ENCODE data around the gene CD6.

CD6 gene

DNA sequence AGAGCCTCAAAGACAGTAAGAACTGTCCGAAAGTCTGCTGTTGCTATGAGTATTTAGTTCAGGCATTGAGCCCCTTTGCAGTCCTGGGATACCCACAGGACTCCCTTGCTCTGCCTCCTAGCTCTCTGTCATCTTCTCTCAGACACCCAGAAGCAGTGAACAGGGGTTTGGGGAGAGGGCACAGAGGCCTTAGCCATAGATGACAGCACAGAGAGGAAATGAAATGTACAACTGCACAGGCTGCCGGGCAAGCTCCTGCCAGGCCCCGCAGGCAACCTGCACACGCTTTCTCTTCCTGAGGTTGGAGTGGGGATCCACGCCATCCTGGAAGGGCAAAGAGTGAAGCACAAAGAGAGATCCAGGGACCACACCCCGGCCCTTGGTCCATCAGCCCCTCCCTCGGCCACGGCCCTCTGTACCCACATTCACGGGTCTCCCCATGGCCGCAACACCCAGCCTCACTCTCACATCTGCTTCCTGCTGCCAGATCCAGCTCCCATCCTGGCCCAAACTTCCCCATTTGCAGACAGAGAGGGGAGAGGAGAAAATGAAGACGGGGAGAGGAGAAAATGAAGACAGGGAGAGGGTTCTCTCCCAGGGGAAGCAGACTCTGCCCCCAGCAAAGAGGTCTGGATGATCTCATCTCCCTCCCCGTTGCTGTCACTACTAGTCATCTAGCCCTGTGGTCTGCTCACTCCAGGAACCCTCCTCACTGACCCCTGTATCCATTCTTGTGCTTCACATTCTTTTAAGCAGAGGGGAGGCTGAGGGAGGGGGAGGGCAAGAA, 40.7 kb downstream of the CD6 start:
- DNase-seq, result no peak

DNA sequence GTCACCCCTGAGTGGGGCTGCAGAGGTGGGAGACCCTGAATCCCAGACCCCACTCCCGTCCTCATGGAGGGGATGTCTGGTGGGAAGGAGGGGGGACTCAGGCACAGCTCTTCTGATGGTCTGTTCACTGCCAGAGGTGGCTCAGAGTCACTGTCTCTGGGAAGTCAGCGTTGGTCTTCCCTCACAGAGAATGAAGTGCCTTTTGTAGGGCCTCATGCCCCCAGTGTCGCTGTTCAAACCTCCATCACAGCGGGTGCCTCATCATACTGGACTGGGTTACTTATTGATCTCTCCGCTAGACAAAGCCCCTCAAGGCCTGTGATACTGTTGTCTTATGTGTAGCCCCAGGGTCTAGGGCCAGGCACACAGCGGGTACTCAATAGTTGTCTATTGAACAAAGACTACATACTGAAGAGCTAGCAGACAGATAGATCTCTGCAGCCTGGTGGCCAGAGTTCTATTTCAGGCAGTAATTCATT, 41.3 kb downstream of the CD6 start:
- DNase-seq, result no peak

DNA sequence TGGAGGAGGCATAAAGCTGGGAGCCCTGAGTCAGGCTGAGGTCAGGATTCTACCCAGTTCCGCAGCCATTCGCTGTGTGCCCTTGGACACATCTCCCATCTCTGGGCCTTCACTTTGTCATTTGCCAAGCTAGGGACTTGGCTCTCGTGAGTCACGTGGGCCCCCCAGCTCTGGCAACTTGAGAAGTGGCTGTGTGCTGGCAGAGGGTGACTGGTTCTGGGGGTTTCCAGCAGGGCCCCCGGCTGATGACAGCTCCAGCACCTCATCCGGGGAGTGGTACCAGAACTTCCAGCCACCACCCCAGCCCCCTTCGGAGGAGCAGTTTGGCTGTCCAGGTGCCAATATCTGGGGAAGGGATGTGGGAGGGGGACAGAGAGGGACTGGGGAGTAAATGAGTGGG, 46.6 kb downstream of the CD6 start:
- DNase-seq, result no peak

DNA sequence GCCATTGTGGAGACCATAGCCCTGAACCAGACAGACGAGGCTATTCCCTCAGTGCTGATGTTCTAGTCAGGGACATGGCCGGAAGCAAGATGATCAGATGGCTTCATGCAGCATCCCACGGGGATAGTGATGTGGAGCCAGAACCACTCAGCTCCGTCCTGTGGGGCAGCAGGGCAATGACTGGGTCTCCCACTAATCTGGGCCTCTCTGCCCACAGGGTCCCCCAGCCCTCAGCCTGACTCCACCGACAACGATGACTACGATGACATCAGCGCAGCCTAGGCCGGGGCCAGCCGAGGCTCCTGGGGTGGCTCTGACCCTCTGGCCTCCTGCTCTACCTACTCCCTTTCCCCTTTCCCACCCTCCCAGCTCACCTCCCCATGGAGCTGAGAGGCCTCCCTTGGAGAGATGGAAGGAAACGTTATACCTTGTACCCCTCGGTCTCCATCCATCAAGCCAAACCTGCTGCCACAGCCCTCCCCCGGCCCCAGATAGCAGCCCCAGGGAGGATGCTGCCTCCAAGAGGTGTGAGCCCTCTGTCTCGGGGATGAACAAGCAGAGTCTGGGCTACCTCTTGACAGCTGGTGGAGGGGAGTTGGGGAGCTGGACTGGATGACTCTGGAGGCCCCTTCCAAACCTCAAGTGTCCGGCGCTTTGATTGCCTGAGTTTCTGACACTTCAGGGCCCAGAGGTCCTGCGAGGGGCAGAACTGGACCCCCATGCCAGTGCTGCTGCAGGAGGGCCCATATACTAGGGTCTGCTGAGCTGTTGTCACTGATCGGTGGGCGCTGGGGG, 47.8 kb downstream of the CD6 start:
- DNase-seq, result no peak

DNA sequence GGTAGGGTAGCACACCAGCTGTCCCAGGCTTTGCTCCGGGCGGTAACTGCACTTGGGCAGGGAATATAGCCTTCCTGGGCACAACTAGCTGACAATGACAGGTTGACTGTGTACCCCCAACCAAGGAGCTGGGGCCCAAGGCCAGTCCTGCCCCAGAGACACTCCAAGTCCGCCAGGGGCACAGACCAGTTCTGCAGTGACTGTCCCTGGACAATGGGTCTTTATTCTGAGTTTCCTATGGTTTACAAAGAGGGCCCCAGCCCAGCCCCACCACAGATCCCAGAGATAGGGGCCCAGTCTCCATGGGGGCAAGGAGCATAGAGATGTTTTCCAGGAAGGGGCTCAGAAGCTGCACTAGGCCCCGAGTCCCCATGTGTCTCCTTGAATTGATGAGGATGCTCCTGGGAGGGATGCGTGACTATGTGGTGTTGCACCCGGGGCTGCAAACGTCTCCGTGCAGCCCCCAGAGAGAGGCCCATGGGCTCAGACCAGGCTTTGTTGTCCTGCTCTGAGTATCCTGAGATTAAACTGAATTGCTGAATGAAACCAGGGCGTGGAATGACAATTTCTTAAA, 48.4 kb downstream of the CD6 start:
- DNase-seq, result no peak

DNA sequence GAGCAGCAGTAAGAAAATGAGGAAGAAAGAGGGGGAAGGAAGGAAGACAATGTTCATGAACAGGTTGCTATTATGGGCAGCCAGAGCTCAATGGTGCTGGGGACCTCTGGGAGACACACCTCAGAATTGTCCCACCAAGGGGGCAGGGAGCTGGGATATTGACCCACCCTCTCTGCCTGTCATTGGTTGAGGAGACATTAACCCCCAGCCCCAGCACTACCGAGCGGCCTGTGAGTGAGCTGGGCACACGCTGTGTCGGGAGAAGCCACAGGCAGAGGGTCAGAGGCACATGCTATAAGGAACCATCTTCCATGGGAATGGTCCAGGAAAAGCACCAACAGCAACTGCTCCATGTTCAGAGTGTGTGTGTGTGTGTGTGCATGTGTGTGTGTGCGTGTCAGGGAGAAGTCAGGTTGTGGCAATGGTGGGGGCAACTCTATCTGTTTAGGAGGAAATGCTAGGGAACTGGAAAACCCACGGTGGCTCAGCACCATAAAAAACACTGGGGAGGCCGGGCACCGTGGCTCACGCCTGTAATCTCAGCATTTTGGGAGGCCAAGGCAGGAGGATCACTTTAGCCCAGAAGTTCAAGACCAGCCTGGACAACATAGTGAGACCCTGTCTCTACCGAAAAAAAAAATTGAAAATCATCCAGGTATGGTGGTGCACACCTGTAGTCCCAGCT, 49.2 kb downstream of the CD6 start:
- no peak for DNase-seq

DNA sequence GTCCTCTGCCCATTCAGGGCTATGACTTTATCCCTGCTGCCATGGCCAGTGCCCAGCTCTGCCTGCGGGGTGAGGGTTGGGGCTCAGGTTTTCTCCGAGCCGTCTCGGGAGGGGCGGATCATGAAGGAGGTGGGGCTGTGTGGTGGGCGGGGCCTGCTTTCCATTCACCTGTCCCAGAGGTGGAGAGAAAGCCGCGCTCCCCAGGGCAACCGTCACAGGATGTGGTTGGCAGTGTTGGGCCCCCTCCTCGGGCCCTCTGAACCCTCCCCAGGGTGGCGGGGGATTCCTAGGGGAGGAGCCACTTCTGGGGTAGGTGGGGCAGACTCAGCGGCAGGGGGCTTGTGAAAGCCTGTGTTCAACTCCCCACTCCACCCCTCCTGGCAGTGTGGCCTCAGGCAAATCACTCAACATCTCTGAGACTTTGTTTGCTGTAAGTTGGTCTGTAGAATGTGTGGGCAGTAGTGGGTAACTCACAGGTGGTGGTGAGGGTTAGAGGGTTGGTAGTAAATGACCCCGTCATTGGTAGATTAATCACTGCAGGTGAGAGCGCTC, 50.3 kb downstream of the CD6 start:
- DNase-seq, result no peak

DNA sequence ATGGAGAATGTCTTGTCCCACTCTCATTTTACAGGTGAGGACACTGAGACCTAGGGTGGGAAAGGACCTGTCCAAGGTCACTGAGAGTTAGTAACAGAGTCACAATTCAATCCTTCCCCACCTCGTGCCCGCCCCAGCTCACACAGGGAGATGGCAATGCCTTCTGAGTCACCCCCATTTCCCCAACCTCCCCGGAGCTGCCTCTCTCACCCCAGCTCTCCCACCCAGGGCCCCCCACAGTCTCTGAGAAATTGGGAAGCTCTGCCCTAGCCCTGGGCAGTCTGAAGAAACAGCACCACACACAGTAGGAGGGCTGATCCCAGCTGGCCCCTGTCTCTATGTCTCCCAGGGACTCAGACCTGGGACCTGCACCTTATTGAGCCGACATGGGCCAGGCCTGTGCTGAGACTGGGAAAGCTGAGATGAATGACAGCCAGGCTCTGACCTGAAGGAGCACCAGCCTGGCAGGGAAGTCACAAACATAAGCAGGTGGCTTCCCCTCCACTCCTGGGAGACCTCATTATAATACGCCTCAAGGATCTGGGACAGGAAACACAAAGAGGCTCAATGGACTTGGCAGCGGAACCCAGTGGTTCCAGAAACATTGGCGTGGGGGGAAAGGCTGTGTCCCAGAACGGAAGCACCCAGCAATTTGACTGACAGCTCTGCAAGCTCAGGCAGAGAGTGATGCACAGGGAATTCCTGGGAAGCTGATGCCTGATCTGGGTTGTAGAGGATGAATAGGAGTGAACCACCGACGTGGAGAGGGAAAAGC, 51.0 kb downstream of the CD6 start:
- DNase-seq, result no peak

DNA sequence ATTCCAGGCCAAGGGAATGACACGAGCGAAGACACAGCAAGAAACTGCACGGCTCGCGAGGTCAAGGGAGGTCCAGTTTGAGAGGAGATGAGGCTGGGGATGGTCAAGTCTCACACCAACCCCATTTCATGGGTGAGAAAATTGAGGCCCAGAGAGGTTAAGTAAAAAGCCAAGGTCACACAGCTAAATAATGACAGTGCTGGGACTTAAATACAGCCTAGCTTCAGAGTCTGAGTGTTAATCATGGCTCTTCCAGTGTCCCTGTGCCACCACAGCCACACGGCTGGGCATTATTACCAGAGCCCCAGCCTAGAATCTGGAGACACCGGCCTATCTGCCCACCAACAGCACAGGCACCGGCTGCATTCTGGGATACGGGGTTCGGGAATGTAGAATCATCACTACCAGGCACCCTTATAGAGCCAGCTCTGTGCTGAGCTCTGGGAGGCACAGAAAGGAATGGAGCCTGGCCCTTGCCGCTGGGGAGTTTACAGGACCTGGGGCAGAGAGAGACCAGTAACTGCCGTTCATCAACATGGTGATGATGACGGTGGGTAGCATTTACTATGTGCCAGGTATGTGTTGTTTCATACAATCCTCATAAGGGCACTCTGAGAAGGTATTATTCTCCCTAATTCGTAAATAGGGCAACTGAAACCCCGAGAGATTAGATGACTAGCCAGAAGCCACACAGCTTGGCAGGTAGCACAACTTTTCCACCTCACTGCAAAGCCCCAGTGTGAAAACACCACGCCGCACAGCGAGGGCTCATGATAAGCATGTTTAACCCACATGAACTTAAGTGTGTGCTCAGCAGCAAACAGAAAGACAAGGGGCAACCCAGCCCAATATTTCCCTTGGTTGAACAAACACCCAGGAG, 51.8 kb downstream of the CD6 start:
- DNase-seq, result no peak

DNA sequence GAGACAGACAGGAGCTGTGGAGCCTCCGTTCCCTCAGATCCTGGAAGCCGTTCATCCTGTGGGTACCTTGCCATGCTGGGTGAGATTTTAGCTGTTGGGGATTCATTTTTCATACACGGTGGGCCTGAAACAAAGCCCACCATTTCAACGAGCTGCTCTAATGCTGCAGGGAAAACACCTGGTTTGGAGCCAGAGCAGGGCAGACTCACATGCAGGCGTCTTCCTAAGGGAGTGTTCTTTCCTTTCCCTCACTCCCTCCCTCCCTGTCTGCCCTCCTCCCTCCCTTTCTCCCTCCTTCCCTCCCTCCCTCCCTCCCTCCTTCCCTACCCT, 52.5 kb downstream of the CD6 start:
- DNase-seq, result no peak

DNA sequence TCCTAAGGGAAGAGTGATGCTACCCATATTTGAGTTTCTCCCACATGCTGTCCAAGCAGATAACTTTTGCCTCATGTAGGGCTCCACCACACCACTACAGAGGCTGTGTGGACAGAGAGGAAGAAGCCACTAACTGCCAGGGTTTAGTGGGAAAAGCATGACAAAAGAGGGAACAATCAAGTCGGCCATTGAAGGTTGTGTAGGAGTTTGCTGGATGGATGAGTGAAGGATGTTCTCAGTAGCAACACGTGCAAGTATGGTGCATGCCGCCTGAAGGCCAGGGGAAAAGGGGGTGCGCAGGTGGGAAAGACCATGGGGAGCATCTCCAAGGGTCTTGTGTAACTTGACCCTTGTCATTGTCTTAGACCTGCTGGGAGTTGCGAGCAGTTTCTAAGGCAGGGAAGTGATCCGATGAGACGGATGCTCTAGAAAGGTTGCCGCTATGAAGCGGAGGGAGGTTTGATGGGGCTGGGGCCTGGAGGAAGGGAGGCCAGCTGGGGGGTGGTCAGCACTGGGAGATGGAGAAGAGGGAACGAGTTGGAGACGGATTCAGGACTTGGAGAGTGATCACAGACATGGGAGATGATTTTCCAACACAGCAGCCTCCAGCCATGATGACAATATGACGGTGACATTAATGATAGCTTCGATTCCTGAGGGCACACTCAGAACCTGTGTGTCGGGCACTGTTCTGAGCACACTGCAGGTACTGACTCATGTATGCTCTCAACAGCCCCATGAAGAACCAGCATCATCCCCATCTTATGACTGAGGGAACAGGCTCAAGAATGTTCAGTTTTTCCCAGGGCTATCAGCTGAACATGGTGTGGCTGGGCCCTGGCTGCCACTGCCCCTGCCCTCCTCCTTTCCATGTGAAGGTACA, 53.7 kb downstream of the CD6 start:
- DNase-seq, result no peak

DNA sequence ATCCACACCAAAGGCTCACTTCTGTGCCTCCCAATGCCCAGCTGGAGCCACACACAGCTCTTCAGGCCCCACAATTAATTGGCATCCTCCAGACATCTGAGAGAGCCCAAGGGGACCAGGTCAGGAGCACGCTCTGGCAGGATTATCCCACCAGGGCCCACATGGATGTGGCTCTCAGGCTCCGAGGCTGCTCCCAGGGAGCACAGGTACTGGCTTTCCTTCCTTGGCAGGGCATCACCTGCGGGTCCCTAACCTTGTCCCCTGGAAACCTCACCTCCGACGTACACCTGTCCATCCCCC, 54.3 kb downstream of the CD6 start:
- DNase-seq, result no peak

DNA sequence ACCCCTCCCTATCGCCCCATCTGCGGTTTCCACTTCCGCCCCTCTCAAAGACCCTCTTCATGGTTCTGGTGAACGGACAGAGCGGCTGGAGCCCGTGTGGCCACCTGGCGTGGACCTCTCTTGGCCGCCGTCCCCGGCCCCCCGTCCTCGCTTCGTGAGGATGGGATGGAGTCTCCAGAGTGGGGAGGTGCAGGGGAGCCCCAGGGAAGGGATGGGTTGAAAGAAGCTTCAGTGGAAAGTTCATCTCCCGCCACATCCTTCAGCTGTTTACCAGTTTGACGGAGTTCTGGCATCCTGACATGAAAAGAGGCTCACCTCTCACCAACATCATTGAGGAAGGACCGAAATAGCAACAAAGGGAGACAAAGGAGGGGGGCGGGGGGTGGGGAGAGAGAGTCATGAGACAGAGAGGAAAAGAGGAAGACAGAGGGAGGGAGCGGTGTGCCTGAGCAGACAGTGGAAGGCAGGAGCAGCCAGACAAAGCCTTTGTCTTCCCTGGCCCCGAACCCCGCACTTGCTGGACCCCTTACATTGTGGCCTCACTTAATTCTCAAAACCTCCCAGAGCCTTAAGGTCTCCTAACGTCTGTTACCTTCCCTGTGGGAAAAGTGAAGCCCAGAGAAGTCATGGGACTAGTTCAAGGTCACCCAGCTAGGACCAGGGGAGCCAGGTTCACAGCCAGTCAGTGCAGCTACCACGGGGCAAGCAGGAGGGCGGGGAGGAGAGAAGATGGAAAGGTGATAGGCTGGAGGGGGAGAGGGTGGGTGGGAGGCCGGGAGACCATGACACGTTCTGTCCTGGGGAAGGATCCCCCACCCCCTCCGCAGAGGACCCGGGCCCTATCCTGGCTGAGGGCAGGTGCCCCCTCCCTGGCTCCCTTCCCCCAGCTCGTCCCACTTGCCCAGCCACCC, 54.9 kb downstream of the CD6 start:
- no peak for DNase-seq

DNA sequence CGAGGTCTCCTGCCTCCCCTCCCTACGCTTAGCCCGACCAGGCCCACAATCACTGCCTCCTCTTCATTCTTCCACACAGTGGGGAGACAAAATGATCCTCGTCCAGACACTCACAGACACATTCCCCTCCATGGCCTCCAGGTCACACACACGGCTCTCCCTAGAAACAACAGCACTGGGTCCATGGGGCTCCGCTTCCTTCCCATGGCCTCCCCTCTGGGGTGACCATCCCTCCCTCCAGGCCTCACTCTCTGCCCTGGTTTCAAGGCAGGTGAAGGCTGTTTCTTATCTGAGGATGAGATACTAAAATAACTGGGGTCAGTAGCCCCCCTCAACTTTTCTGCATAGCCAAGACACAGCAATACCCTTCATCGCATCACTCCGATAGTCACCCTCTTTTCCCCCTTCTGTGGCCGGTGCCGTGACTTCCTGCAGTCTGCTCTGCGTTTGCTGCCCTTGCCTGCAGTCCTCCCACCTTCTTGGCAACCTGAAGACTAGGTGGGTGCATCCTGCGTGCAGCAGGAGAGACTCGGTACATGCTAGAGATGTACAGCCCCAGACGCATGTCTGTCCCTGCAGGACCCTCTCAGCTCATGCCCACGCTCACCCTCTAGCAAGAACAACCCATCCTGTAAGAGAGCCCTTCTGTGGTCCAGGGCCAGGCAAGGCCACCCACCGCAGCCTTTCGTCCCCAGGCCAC, 55.8 kb downstream of the CD6 start:
- DNase-seq, result no peak

DNA sequence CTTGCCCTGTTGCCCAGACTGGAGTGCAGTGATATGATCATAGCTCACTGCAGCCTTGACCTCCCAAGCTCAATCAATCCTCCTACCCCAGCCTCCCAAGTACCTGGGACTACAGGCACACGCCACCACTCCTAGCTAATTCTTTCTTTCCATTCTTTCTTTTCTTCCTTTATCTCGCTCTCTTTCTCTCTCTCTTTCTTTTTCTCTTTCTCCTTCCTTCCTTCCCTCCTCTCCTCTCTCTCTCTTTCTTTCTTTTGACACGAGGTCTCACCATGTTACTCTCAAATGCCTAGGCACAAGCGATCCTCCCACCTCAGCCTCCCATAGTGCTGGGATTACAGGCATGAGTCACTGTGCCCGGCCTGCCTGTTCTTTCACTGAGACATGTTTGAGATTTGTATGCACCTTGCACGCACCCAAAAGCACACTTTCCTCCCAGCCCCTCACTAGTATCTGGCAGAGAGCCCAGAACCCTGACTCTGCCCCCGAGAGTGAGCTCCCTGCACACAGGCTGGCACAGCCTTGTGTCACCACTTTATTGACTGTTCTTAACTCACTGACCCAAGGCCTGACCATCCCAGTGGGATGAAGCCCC, 56.8 kb downstream of the CD6 start:
- no peak for DNase-seq

DNA sequence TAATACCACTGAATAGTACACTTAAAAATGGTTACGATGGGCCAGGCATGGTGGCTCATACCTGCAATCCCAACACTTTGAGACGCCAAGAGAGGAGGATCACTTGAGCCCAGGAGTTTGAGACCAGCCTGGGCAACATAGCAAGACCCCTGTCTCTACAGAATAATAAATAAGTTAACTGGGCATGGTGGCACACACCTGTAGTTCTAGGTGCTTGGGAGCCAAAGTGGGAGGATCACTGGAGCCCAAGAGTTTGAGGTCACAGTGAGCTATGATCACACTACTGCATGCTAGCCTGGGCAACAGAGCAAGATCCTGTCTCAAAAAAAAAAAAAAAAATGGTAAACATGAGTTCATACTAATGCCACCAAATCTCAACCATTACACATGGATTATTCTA, 61.3 kb downstream of the CD6 start:
- no peak for DNase-seq

DNA sequence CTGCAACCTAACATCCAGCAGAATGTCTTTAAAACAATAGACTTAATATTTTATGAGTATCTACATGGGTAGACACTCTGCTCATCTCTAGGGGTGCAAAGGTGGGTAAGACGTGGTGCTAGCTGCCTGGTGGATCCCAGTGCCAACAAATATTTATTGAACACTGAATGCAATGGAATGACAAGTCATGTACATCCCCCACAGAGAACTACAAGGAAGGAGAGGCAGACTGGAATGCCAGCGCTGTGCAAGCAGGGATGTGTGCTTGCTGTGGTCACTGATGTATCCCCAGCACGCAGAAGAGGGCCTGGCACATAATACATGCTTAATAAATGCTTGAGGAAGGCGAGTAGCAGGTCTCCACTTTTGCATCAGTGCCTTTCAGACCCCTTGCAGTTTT, 61.9 kb downstream of the CD6 start:
- no peak for DNase-seq

DNA sequence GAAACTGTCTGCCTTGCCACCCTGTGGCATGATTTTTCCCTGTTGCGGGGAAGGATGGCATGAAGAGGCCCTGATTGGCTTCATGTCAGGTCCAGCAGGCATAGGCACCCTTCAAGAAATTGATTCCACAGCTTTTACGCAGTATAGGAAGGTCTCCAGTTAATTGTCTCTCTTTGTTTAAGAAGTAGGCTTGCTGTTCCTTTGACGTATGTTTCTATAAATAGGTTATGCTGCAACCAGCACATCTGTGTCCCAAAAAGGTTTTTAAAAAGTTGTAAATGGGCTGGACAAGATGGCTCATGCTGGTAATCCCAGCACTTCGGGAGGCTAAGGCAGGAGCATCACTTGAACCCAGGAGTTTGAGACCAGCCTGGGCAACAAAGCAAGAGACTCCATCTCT, 62.6 kb downstream of the CD6 start:
- no peak for DNase-seq
